GM19193 (cell line): ENCODE data around the gene PALM3.

Experiments used
- POLR2A ChIP-seq: IDR thresholded peaks from 4 replicates; pipeline ENCODE4 v1.6.1; 2011; ENCODE audit not compliant: insufficient read depth, insufficient read length; ENCODE audit errors: extremely low read depth

Gene PALM3

DNA sequence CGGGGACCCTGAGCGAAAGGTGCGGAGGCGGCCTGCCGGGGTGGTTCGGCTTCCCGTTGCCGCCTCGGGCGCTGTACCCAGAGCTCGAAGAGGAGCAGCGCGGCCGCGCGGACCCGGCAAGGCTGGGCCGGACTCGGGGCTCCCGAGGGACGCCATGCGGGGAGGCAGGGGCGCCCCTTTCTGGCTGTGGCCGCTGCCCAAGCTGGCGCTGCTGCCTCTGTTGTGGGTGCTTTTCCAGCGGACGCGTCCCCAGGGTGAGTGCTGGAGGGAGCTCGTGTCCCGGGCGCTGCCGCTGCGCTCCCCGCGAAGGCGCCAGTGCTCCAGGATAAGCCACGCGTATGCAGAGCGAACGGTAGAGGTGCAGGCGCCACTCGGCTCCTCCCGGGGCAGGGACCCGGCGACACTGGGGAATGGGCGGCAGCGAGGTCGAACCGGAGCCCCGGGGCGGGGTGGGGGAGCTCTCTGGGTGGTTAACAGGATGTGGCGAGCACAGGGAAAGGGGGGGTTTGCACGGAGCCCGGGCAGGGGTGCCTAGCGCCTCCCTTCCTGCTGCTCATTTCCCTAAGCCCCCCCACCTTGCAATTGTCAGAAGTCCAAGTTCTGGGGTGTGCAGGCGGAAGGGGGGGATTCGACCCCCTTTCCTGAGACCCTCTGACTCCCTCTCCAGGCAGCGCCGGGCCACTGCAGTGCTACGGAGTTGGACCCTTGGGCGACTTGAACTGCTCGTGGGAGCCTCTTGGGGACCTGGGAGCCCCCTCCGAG is 30.0 kb downstream of the PALM3 start, which contains the start of gene IL27RA:
IL27RA (plus strand) TSS at position 44 of the 762 bp plus-strand sequence; CDS start at position 155, 111 bp downstream.
- peak; percentile 65 for TF ChIP-seq POLR2A

DNA sequence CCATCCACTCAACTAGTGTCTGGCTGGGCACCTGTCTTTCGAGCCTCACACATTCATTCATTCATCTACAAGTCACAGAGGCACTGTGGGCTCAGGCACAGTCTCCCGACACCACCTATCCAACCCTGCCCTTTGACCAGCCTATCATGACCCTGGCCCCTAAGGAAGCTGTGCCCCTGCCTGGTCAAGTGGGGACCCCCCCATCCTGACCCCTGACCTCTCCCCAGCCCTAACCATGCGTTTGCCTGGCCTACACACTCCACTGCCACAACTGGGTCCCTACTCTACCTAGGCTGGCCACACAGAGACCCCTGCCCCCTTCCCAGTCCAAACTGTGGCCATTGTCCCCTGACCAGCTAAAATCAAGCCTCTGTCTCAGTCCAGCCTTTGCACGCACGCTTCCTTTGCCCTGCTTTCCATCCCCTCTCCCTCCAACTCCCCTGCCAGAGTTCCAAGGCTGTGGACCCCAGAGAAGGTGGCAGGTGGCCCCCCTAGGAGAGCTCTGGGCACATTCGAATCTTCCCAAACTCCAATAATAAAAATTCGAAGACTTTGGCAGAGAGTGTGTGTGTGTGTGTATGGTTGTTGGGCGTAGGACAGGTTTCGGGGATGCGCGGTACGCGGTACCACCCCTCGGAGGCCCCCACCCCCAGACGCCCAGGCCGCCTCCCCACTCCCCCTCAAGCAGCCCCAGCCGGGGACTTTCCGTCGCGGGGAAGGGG is 30.7 kb downstream of the PALM3 start:
- no peak for TF ChIP-seq POLR2A

DNA sequence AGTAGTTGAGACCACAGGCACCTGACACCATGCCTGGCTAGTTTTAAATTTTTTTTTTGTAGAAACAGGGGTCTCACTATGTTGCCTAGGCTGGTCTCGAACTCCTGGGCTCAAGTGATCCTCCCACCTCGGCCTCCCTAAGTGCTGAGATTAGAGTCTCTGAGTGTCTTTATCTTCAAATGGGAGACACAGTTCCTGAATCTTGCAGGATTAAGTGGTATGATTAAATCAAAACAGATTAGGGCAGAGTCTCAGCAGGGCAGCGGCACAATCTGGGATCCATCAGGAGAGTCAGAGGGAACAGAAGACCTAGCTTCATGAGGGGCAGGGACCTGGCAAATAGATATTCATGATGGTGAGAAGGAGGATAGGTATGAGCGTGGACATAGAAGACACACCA is 33.0 kb downstream of the PALM3 start:
- no peak for TF ChIP-seq POLR2A

DNA sequence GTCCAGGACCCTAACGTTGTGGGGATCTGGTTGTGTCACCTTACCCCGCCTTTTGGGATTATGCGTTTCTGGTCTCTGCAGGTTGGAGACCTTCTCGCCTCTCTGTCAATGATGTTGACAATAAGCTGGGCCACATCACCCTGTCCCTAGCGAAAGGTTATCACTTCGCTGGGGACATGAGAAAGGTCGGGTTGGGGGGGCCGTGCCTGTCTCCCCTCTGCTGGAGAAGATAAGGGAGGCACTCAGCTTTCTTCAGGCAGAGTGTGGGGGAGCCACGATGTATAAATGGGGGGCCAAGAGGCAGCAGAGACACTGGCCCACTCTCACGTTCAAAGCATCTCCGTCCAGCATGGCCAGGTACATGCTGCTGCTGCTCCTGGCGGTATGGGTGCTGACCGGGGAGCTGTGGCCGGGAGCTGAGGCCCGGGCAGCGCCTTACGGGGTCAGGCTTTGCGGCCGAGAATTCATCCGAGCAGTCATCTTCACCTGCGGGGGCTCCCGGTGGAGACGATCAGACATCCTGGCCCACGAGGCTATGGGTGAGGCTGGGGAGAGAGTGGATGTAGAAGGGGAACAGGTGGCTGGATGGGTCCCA is 33.9 kb downstream of the PALM3 start, which contains the start of gene RLN3:
RLN3 (plus strand) TSS at position 293 of the 595 bp plus-strand sequence; CDS start at position 350, 57 bp downstream.
- TF ChIP-seq POLR2A = no peak

DNA sequence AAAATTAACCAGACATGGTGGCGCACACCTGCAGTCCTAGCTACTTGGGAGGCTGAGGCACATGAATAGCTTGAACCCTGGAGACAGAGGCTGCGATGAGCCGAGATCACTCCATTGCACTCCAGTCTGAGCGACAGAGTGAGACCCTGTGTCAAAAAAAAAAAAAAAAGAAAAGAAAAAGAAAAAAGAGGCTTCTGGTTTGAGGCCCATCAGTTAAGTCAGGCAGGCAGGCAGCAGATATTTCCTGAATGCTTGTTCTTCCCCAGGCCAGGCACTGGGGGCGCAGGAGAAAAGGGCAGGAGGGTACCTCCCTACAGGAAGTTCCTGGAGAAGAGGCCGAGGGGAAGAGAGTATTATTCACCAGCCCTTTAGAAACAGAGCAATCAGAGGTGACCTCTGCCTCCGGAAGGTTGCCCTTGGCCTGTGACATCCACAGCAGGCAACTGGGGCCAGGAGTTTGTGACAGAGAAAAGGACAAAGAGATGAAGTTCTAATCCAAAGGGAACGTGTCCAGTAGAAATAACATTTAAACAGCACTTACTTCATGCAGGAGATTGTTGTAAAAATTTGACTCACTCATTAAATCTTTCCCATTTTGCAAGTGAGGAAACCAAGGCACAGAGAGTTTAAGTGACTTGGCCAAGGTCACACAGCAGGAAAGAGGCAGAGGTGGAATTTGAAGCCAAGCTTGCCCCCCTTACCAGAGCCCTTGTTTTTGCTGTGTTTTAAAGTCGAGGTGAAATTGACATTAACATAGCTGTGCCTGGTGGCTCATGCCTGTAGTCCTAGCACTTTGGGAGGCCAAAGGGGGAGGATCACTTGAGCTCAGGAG is 38.3 kb downstream of the PALM3 start:
- no peak for TF ChIP-seq POLR2A

DNA sequence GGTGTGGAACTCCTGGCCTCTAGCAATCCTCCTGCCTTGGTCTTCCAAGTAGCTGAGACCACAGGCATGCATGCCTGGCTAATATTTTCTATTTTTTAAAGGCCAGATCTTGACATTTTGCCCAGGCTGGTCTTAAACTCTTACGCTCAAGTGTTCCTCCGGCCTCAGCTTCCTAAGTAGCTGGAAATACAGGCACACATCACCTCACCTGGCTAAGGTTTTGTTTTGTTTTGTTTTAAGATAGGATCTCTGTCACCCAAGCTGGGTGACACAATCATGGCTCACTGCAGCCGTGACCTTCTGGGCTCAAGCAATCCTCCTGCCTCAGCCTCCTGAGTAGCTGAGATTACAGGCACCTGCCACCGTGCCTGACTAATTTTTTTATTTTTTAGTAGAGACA is 39.4 kb downstream of the PALM3 start:
- no peak for TF ChIP-seq POLR2A

DNA sequence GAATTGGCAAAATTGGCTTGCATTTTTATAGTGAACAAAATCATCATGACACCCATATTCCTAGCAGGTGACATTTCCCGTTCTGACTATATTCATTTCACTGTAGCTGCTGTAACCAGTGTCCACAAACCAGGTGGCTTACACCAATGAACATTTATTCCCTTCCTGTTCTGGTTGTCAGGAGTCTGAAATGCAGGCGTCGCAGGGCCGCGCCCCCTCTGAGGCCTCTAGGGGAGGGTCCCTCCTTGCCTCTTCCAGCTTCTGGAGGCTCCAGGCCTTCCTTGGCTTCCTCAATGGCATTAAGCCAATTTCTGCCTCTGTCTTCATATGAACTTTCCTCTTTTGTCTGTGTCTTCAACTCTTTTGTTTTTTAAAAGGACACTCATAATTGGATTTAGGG is 40.4 kb downstream of the PALM3 start:
- no peak for TF ChIP-seq POLR2A

DNA sequence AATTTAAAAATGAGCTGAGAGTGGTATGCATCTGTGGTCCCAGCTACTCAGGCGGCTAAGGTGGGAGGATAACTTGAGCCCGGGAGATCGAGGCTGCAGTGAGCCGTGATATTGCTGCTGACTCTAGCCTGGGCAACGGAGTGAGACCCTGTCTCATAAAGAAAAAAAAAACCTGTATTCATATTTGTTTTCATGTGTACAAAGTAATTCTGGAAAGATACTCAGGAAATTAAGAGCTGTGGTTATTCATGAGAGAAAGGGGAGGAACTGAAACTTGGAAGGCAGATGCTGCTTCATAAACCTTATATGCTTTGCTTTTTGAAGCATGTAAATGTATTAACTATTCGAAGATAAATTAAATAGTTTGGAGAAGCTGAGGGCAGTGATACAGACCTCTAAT is 42.8 kb downstream of the PALM3 start:
- no peak for TF ChIP-seq POLR2A

DNA sequence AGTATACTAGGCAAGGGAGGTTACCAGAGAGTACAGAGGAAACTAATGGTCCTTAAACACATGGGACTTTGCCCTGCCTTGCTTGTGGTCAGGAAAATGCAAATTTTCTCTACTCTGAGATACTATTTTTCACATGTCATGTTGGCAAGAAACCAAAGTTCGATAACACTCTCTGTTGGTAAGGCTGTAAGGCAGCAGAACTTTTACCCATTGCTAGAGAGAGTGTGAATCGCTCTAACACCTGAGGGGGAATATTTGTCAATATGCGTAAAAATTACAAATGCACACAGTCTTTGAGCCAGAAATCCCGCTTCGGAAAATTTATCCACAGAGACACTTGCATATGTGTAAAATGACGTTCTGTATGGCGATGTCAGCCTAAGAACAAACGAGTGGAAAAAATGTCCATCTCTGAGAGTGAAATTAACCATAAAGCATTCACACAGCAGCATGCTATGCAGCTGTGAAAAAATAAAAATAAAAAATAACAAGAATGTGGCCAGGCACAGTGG is 46.3 kb downstream of the PALM3 start:
- peak; percentile 26 for TF ChIP-seq POLR2A

DNA sequence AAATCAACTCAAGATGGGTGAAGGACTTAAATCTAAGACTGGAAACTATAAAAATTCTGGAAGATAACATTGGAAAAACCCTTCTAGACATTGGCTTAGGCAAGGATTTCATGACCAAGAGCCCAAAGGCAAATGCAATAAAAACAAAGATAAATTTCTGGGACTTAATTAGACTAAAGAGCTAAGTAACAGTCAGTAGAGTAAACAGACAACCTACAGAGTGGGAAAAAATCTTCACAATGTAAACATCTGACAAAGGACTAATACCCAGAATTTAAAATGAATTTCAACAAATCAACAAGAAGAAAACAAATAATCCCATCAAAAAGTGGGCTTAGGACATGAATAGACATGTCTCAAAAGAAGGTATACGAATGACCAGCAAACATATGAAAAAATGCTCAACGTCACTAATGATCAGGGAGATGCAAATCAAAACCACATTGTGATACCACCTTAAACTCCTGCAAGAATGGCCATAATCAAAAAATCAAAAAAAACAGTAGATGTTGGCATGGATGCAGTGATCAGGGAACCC is 49.4 kb downstream of the PALM3 start:
- no peak for TF ChIP-seq POLR2A

DNA sequence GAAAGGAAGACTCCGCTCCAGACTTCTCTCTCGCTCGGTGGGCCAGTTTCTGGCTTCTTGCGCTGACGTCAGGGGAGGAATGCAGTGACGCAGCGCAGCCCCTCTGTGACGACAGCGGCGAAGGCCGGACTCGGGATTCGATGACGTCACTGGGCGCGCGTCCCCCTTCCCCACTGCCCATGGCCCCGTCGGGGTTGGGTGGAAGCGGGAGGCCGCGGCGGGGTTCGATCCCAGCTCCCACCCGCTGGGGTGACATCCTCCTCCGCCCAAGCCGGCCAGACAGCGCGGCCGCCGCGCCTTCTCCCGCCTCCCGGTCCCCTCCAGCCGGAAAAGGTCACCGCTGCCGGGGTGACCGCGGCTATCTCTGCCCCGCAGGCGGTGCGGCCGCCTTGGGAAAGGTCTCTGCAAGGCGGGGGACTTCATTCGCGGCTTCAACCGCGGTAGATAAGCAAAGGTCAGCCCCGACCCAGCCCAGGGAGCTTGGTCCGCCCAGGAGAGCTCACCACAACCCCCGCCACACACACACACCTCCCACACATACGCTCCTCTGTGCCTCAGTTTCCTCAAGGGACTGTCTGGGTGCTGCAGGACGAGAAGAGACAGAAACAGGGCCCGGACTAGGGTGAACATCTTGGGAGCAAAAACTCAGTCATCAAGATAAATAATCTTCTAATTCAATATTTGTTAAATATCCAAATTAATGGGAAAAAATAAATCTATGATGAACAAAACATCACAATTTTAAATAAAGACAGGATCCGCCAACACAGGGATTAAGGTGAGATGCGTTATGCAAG is 54.9 kb downstream of the PALM3 start:
- peak; percentile 48 for TF ChIP-seq POLR2A

DNA sequence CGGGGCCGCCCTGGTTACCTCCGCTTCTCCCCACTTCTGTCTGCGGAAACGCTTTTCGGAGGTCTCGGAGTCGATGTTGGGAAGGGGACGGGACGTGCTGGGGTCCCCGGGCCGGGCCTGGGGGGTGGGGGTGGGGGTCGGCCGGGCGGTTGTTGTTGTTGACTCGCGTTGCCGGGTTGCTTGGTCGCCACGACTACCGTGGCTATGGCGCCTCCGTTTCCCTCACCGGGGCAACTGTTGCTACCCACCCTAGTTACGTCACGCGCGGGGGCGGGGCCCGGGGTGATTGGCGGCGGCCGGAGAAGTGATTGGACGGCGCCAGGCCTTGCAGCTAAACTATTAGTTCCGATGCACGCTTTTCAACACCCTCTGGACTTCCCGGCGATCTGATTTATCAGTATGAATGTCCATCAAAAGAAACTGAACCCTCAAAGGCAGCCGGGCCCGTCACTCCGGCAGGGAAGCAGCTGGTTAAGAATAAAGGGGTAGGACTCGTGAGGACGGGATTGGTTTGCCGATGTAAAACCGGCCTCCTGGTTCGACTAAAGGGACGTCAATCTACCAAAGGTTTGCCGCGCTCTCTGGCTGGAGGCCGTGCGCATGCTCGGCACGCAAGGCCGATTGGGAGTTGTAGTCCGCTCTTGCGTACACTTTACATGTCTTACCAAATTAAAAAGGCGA is 55.7 kb downstream of the PALM3 start, which contains the start of gene RFX1:
RFX1 (minus strand) TSS at position 236 of the 681 bp plus-strand sequence. CDS start 12,477 bp downstream, outside the sequence.
- TF ChIP-seq POLR2A = no peak
